GM12872 (cell line): ENCODE data around the gene DCLK1.

ENCODE experiments used
- CTCF ChIP-seq: IDR thresholded peaks from 3 replicates; pipeline ENCODE4 v1.5.1; 2011; ENCODE audit warnings: low read depth, mild to moderate bottlenecking, low read length, moderate library complexity; ENCODE audit not compliant: insufficient read depth

The DCLK1 gene

DNA sequence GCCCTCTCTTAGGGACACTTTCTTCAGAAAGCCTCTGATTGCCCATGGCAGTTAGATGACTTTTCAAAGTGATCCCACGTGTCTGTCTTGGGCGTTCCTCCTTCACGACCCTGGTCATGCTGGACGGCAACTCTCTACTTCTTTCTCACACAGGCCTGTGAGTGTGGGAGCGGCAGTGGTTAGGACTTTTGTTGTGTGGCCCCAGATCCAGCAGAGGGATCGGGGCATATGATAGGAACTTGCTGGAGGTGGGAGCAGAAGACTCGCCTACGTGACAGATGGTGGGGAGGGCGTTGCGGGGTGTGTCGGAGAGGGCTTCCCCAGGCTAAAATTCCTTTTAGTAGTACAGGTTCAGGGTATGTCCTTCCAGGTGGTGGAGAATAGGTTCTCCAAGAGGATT, 365.2 kb downstream of the DCLK1 start:
- no peak for TF ChIP-seq CTCF

- no peak for TF ChIP-seq CTCF
These were observed 365.8 kb downstream of the DCLK1 start for GRCh38 chr13:35765366-35765765.

DNA sequence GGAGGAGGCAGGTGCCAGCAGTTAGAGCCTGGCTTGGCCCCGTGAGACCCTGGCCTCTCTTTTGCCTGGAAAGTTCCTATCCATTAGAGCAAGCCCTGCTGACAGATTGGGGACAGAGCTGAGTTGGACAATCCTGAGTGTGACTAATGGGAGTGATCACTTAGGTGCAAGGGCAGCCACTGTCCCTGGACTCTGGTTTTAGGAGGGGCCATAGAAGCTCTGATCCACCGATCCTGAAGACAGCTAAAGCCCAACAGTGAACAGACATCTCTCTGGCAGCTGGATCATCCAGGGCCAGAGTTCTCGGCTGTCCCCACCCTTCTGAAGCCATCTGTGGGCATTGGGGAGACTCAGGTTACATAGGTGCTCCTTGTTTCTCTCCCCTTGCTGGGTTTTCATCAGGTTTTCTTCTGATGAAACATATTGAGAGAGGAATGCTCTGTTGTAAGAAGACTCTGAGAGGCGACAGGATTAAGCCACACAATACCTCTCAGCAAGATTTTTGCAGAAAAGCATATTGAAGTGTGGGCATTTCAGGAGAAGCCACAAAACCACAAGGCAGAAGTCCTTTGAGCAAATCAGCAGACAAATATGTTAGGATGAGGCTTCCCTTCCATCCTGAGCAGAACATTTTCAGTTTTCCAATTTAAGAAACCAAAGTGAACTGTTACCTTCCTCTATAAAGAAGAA, 366.7 kb downstream of the DCLK1 start:
- TF ChIP-seq CTCF: no peak

GRCh38 chr13:35763782-35764123, 367.4 kb downstream of the DCLK1 start:
- TF ChIP-seq CTCF: no peak

- TF ChIP-seq CTCF: no peak
These were observed 368.0 kb downstream of the DCLK1 start for GRCh38 chr13:35763060-35763781.

DNA sequence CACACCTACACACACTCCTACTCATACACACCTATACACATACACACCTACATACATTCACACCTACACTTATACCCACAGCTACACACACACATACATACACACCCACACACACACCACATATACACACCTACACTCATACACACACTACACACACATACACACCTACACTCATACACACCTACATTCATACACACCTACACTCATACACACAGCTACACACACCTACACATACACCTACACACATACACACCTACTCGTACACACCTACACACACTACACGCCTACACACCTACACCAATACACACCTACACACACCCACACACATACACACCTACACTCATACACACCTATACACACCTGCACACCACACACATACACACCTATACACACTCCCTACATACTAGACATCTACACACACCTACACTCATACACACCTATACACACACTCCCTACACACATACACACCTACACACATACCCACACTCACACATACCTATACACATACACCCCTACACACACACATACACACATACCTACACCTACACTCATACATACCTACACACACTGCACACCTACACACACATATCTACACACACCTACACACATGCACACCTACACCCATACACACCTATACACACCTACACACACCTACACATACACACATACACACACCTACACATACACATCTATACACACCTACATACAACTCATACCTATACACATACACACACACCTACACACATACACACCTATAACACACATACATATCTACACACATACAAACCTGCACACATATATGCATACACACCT, 369.5 kb downstream of the DCLK1 start:
- no peak for TF ChIP-seq CTCF

DNA sequence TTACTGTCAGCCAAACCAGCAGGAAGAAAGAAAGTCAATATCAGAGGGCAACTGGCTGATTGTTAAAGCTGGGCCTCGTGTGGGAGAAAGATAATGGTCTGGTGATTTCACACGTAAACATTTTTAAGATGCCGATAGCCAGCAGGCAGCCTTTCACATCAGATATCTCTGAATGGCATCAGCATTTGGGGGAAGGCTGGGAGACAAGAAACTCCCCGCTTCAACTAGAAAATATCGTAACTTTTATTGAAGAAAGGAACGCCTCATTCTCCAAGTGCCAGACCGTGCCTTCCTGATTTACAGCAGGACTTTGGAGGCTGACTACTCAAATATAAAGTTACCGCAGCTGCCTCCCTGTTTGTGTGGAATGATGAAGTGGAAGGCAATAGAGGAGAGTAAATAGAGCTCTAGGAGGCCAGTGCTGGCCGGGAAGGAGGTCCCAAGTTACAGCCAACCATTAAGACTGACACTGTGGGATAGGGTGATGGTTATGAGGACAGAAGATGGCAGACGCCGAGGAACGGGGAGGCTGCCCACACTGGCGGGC, 370.4 kb downstream of the DCLK1 start:
- TF ChIP-seq CTCF: no peak
